Daoy (cell line): ENCODE data around the gene KCND3. TPM values are rescaled to one million over a fixed set of nuclear protein-coding genes. Genes with fewer than 3 reads are reported as not detected.

Experiments
- DNase-seq: peaks from one replicate; pipeline ENCODE4 v3.0.0-alpha.2; 2015; ENCODE audit warnings: low read depth
- total RNA-seq: library from RNA; depleted of rRNA; stranded (reverse); fragments of >200 nt; shearing (Covaris generic); gene quantifications from 2 replicates; pipeline ENCODE4 v1.2.3, GENCODE V29; 2014

The KCND3 gene
- total RNA-seq, 1 experiment from 2014 or later, result not detected

- DNase-seq, result no peak
Observed at GRCh38 chr1:111848852-111849545, 140.5 kb downstream of the KCND3 start.

- no peak for DNase-seq
Observed at GRCh38 chr1:111847466-111847865, 142.0 kb downstream of the KCND3 start.

GRCh38 chr1:111846842-111847241 lies 142.6 kb downstream of the KCND3 start:
- no peak for DNase-seq

GRCh38 chr1:111843177-111843576 lies 146.3 kb downstream of the KCND3 start:
- DNase-seq, result no peak

GRCh38 chr1:111842411-111842810 lies 147.1 kb downstream of the KCND3 start:
- DNase-seq, result no peak

GRCh38 chr1:111841746-111842145 lies 147.7 kb downstream of the KCND3 start:
- no peak for DNase-seq

GRCh38 chr1:111841189-111841588 lies 148.3 kb downstream of the KCND3 start:
- DNase-seq, result no peak

- DNase-seq, result no peak
Observed at GRCh38 chr1:111837393-111837792, 152.1 kb downstream of the KCND3 start.

GRCh38 chr1:111836111-111836510 lies 153.4 kb downstream of the KCND3 start:
- DNase-seq, result no peak

- DNase-seq, result no peak
Observed at GRCh38 chr1:111835514-111835913, 154.0 kb downstream of the KCND3 start.

GRCh38 chr1:111834956-111835355 lies 154.5 kb downstream of the KCND3 start:
- DNase-seq, result no peak

- no peak for DNase-seq
Observed at GRCh38 chr1:111833334-111833733, 156.1 kb downstream of the KCND3 start.

GRCh38 chr1:111832521-111833155 lies 156.8 kb downstream of the KCND3 start:
- no peak for DNase-seq

GRCh38 chr1:111831153-111831552 lies 158.3 kb downstream of the KCND3 start:
- no peak for DNase-seq

GRCh38 chr1:111827946-111828345 lies 161.5 kb downstream of the KCND3 start:
- no peak for DNase-seq

- no peak for DNase-seq
Observed at GRCh38 chr1:111826278-111826677, 163.2 kb downstream of the KCND3 start.

GRCh38 chr1:111825217-111825616 lies 164.3 kb downstream of the KCND3 start:
- DNase-seq, result no peak

GRCh38 chr1:111822138-111822537 lies 167.3 kb downstream of the KCND3 start:
- DNase-seq, result no peak

- no peak for DNase-seq
Observed at GRCh38 chr1:111821121-111821745, 168.2 kb downstream of the KCND3 start.

- DNase-seq, result no peak
Observed at GRCh38 chr1:111819566-111820263, 169.8 kb downstream of the KCND3 start.

- no peak for DNase-seq
Observed at GRCh38 chr1:111818546-111818945, 170.9 kb downstream of the KCND3 start.

- DNase-seq, result no peak
Observed at GRCh38 chr1:111818081-111818480, 171.4 kb downstream of the KCND3 start.

GRCh38 chr1:111814642-111815041 lies 174.8 kb downstream of the KCND3 start:
- no peak for DNase-seq
